Measurements from ENCODE around the gene GCNT2. TPM values are rescaled to one million over a fixed set of nuclear protein-coding genes. Genes with fewer than 3 reads are reported as not detected.

GCNT2 gene
- total and polyA plus RNA-seq, 2 of the 8 experiments (the other 6 are each of a cell fraction or from before 2014, with no cell fraction given): 19.3 to 52.5 TPM

- TF ChIP-seq SUZ12 (IDR thresholded peaks at IDR 0.05; ENCODE audit: low read length) (no peak), SRF (IDR thresholded peaks at IDR 0.05; ENCODE audit: low read depth, low read length) (no peak), CTCF (IDR thresholded peaks at IDR 0.05; ENCODE audit: control extremely low read depth in 1 of 3, insufficient read depth in 1 of 3, low read depth in 1 of 3, low read length in 3 of 3) (no peak), ZNF274 (IDR thresholded peaks at IDR 0.05; ENCODE audit: borderline replicate concordance, extremely low read depth, low read length) (no peak), CHD2 (IDR thresholded peaks at IDR 0.05; ENCODE audit: low read length) (no peak), BCL11A (IDR thresholded peaks at IDR 0.05; ENCODE audit: low read depth in 2 of 2, low read length in 2 of 2) (no peak), KDM1A (IDR thresholded peaks at IDR 0.05; ENCODE audit: borderline replicate concordance, low read length) (no peak), ATF2 (IDR thresholded peaks at IDR 0.05; ENCODE audit: low read length) (no peak), KDM5A (IDR thresholded peaks at IDR 0.05; ENCODE audit: low read length) (no peak)
Measured at GRCh38 chr6:10587656-10588406, 66.7 kb downstream of the GCNT2 start (continued).
